Upper lobe of right lung (tissue), 1 donor: ENCODE results near the gene SATB1. TPM values are rescaled to one million over a fixed set of nuclear protein-coding genes. Genes with fewer than 3 reads are reported as not detected.
"Not testable (repeated sequence)": the region's sequence is repeated elsewhere in the genome, so short reads cannot be mapped to it uniquely, and the experiment has no call there.

Experiments used
- ATAC-seq: fragments of 200-7000 bp; cut with Tn5 transposase; one replicate; pipeline ENCODE4 v1.9.1; 2020; ENCODE audit warnings: mild to moderate bottlenecking, moderate library complexity
- DNase-seq: peaks from one replicate; pipeline ENCODE4 v3.0.0-alpha.2; 2020
- H3K27ac ChIP-seq: fragments of 200-600 bp; one replicate; pipeline ENCODE4 v1.8.0; 2022
- H3K27me3 ChIP-seq: fragments of 200-600 bp; one replicate; pipeline ENCODE4 v1.8.0; 2022; ENCODE audit warnings: mild to moderate bottlenecking
- H3K36me3 ChIP-seq: fragments of 200-600 bp; one replicate; pipeline ENCODE4 v1.8.0; 2022
- H3K4me1 ChIP-seq: fragments of 200-600 bp; one replicate; pipeline ENCODE4 v1.8.0; 2022
- H3K4me3 ChIP-seq: fragments of 200-600 bp; one replicate; pipeline ENCODE4 v1.8.0; 2022; ENCODE audit warnings: mild to moderate bottlenecking
- H3K9me3 ChIP-seq: fragments of 200-600 bp; one replicate; pipeline ENCODE4 v1.8.0; 2022
- intact Hi-C: fragments of 100-400 bp; cut with DNase I; formaldehyde crosslinking; loops from one replicate; pipeline ENCODE4 v1.11.0; 2022
- total RNA-seq: library from RNA; stranded (reverse); fragmentation: NEBNext Ultra II Directional; extraction: Animal tissue kit (Norgen Biotek cat#: 25700); gene quantifications from one replicate; pipeline ENCODE4 v1.2.1, GENCODE V29; 2021
- TF ChIP-seq, protein P1 (sequence below): fragments of 200-600 bp; IDR thresholded peaks from one replicate; pipeline ENCODE4 v1.8.0; 2022; ENCODE audit warnings: antibody characterized with exemption
- donor health status: DM: no; HTN: yes; CAD: no; lungs with severe emphysema.

The SATB1 gene
- total RNA-seq, 1 donor from 2014 or later: 28.4 TPM

GRCh38 chr3:18334837-18335601 is 90.1 kb downstream of the SATB1 start:
- ATAC-seq (peak; percentile 23), DNase-seq (no peak)
- no peaks in the 10 kb centered on the region for H3K36me3 ChIP-seq
- TF ChIP-seq, protein P1, sequence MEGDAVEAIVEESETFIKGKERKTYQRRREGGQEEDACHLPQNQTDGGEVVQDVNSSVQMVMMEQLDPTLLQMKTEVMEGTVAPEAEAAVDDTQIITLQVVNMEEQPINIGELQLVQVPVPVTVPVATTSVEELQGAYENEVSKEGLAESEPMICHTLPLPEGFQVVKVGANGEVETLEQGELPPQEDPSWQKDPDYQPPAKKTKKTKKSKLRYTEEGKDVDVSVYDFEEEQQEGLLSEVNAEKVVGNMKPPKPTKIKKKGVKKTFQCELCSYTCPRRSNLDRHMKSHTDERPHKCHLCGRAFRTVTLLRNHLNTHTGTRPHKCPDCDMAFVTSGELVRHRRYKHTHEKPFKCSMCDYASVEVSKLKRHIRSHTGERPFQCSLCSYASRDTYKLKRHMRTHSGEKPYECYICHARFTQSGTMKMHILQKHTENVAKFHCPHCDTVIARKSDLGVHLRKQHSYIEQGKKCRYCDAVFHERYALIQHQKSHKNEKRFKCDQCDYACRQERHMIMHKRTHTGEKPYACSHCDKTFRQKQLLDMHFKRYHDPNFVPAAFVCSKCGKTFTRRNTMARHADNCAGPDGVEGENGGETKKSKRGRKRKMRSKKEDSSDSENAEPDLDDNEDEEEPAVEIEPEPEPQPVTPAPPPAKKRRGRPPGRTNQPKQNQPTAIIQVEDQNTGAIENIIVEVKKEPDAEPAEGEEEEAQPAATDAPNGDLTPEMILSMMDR: no peak
- no peaks in the 10 kb centered on the region for H3K27me3 ChIP-seq
- no peak overlapping the region for H3K27ac ChIP-seq
- H3K4me1 ChIP-seq: no peaks in the 10 kb centered on the region
- no peaks in the 10 kb centered on the region for H3K9me3 ChIP-seq
- no peak overlapping the region for H3K4me3 ChIP-seq
- intact Hi-C loops: no loop called here

DNA sequence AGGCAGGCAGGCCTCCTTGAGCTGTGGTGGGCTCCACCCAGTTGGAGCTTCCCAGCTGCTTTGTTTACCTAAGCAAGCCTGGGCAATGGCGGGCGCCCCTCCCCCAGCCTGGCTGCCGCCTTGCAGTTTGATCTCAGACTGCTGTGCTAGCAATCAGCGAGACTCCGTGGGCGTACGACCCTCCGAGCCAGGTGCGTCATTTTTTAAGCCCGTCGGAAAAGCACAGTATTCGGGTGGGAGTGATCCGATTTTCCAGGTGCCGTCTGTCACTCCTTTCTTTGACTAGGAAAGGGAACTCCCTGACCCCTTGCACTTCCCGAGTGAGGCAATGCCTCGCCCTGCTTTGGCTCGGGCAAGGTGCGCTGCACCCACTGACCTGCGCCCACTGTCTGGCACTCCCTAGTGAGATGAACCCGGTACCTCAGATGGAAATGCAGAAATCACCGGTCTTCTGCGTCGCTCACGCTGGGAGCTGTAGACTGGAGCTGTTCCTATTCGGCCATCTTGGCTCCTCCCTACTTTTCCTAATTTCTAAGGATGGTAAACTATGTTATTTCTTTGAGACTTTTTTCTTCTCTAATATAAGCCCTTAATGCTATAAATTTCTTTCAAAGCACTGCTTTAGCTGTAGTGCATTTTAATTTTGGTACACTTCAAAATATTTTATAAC is 94.2 kb downstream of the SATB1 start:
- H3K9me3 ChIP-seq, DNase-seq, H3K27ac ChIP-seq, H3K36me3 ChIP-seq, H3K27me3 ChIP-seq, intact Hi-C loops, H3K4me1 ChIP-seq, H3K4me3 ChIP-seq, ATAC-seq: not testable (repeated sequence)

GRCh38 chr3:18308096-18308650 is 117.0 kb downstream of the SATB1 start:
- no peaks in the 10 kb centered on the region for H3K36me3 ChIP-seq
- TF ChIP-seq, protein P1: no peak
- H3K27ac ChIP-seq: no peak overlapping the region
- H3K27me3 ChIP-seq: no peaks in the 10 kb centered on the region
- H3K4me1 ChIP-seq: no peaks in the 10 kb centered on the region
- intact Hi-C loops: no loop called here
- DNase-seq (no peak), ATAC-seq (no peak)
- no peaks in the 10 kb centered on the region for H3K9me3 ChIP-seq
- H3K4me3 ChIP-seq: no peak overlapping the region

DNA sequence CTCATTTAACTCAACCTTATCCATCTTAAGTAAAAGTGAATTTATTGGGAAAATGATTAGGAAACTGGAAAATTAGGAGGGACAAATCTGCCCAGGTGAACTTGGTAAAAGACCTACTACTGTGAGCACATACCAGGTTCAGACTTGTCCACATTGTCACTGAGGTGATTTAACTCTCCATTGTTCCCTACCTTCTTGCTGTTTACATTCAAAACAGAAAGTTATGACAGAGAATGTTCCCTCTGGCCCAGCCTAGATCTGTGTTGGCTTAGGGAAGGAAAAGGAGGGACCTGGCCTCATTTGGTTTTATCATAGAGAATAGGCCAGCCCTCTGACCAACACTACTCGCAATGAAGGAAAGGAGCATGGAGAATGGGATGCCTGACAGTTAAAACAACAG is 117.6 kb downstream of the SATB1 start:
- ATAC-seq (no peak), DNase-seq (no peak)
- H3K4me1 ChIP-seq: no peaks in the 10 kb centered on the region
- TF ChIP-seq, protein P1: no peak
- no peak overlapping the region for H3K27ac ChIP-seq
- intact Hi-C loops: no loop called here
- no peaks in the 10 kb centered on the region for H3K27me3 ChIP-seq
- no peaks in the 10 kb centered on the region for H3K9me3 ChIP-seq
- no peaks in the 10 kb centered on the region for H3K36me3 ChIP-seq
- H3K4me3 ChIP-seq: no peak overlapping the region

DNA sequence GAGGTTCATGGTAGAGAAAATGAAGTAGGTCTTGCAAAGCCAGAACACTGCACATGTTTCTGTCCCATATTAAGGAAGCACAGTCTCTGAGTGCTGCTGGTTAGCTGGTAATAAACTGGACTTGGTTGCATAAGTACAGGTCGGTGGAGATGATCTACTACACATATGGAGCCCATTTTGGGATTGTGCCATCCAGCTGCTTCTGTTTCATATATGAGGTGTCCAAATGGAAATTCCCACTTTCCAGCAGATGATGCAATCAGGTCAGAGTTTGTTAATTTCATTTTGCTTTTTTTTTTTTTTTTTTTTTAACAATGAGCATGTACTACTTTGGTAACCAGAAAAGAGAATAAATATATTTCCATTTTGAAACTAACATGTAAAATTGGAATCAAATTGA is 122.6 kb downstream of the SATB1 start:
- intact Hi-C loops: no loop called here
- H3K4me3 ChIP-seq: no peak overlapping the region
- H3K4me1 ChIP-seq: no peaks in the 10 kb centered on the region
- DNase-seq (no peak), ATAC-seq (no peak)
- no peaks in the 10 kb centered on the region for H3K36me3 ChIP-seq
- H3K27ac ChIP-seq: no peak overlapping the region
- TF ChIP-seq, protein P1: no peak
- no peaks in the 10 kb centered on the region for H3K27me3 ChIP-seq
- H3K9me3 ChIP-seq: no peaks in the 10 kb centered on the region

DNA sequence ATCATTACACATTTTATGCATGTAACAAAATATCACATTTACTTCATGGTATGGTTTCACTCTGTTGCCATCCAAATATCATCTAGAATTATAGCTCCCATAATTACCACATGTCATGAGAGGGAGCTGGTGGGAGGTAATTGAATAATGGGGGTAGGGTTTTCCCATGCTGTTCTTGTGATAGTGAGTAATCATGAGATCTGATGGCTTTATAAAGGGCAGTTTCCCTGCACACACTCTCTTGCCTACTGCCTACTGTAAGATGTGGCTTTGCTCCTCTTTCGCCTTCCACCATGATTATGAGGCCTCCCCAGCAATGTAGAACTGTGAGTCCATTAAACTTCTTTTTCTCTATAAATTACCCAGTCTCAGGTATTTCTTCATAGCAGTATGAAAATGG is 123.4 kb downstream of the SATB1 start:
- Histone ChIP-seq H3K4me3 (no peak overlapping the region), H3K36me3 (no peaks in the 10 kb centered on the region), H3K9me3 (no peaks in the 10 kb centered on the region), H3K4me1 (no peaks in the 10 kb centered on the region), H3K27me3 (no peaks in the 10 kb centered on the region), H3K27ac (no peak overlapping the region)
- ATAC-seq (no peak), DNase-seq (no peak)
- intact Hi-C loops: no loop called here
- TF ChIP-seq, protein P1: no peak
